ENCODE data around the gene SYNE2. TPM values are rescaled to one million over a fixed set of nuclear protein-coding genes. Genes with fewer than 3 reads are reported as not detected.
A peak's percentile ranks its signal among the peaks of the same experiment; 100 is the strongest.
"Not testable (repeated sequence)": the region's sequence is repeated elsewhere in the genome, so short reads cannot be mapped to it uniquely, and the experiment has no call there.

Gene SYNE2
- total and polyA plus RNA-seq, 4 donors, result 49.1 to 97.9 (median 55.9) TPM

DNA sequence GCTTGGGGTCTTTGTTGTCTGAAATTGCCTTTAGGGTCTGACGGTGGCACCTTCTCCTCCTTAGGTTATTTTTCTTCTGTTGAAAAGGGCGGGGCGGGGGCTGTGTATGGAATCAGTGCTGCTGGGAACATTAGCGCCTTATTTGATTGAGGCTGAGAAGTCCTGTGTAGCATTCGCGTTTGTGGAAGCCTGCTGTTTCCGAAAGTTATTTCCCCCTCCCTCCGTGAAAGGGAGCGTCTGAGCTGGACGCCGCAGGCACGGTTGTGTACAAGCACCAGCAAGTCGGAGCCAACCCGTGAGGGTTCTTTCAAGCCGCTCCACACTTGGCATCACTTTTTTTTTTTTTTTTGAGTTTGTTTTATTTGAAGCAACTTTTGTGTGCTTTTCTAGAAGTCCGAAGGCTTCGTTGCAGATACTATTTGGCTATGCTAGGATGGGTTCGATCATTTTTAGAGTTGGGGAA is 1.1 kb downstream of the SYNE2 start:
- DNase-seq (ENCODE audit: low read depth in 4 of 6, low spot score in 6 of 6), result peak in 5 of 6 donors; percentile 9 to 79 (median 29)
- Histone ChIP-seq H3K9me3 (ENCODE audit: control insufficient read depth, insufficient read depth, low read length) (no peaks in the 10 kb centered on the region), H3K4me3 (ENCODE audit: low read depth, low read length) (peak overlapping the region; percentile 61), H3K27ac (ENCODE audit: low read depth, low read length) (peak overlapping the region; percentile 16), H3K36me3 (ENCODE audit: control insufficient read depth, insufficient read depth, low read length) (no peaks in the 10 kb centered on the region), H3K27me3 (ENCODE audit: control insufficient read depth, insufficient read depth, low read length) (no peaks in the 10 kb centered on the region), H3K4me1 (ENCODE audit: control insufficient read depth, insufficient read depth, low read length) (no peaks in the 10 kb centered on the region)
- WGBS (ENCODE audit: insufficient coverage), result 2% methylated on average over 8 of the region's 18 CpGs

GRCh38 chr14:63854330-63854729 is 1.5 kb downstream of the SYNE2 start:
- H3K4me1 ChIP-seq (ENCODE audit: control insufficient read depth, insufficient read depth, low read length), result no peaks in the 10 kb centered on the region
- H3K9me3 ChIP-seq (ENCODE audit: control insufficient read depth, insufficient read depth, low read length), result no peaks in the 10 kb centered on the region
- 0% methylated on average over 1 of the region's 5 CpGs for WGBS (ENCODE audit: insufficient coverage)
- peak overlapping the region; percentile 61 for H3K4me3 ChIP-seq (ENCODE audit: low read depth, low read length)
- no peaks in the 10 kb centered on the region for H3K36me3 ChIP-seq (ENCODE audit: control insufficient read depth, insufficient read depth, low read length)
- no peak for DNase-seq (ENCODE audit: low read depth in 4 of 6, low spot score in 6 of 6)
- no peak overlapping the region for H3K27ac ChIP-seq (ENCODE audit: low read depth, low read length)
- no peaks in the 10 kb centered on the region for H3K27me3 ChIP-seq (ENCODE audit: control insufficient read depth, insufficient read depth, low read length)

GRCh38 chr14:63855281-63855680 is 2.5 kb downstream of the SYNE2 start:
- no peak overlapping the region for H3K4me3 ChIP-seq (ENCODE audit: low read depth, low read length)
- no peaks in the 10 kb centered on the region for H3K27me3 ChIP-seq (ENCODE audit: control insufficient read depth, insufficient read depth, low read length)
- DNase-seq (ENCODE audit: low read depth in 4 of 6, low spot score in 6 of 6), result no peak
- H3K9me3 ChIP-seq (ENCODE audit: control insufficient read depth, insufficient read depth, low read length), result no peaks in the 10 kb centered on the region
- no peaks in the 10 kb centered on the region for H3K36me3 ChIP-seq (ENCODE audit: control insufficient read depth, insufficient read depth, low read length)
- no peak overlapping the region for H3K27ac ChIP-seq (ENCODE audit: low read depth, low read length)
- H3K4me1 ChIP-seq (ENCODE audit: control insufficient read depth, insufficient read depth, low read length), result no peaks in the 10 kb centered on the region
- WGBS (ENCODE audit: insufficient coverage), result 73% methylated on average over 2 of the region's 4 CpGs

DNA sequence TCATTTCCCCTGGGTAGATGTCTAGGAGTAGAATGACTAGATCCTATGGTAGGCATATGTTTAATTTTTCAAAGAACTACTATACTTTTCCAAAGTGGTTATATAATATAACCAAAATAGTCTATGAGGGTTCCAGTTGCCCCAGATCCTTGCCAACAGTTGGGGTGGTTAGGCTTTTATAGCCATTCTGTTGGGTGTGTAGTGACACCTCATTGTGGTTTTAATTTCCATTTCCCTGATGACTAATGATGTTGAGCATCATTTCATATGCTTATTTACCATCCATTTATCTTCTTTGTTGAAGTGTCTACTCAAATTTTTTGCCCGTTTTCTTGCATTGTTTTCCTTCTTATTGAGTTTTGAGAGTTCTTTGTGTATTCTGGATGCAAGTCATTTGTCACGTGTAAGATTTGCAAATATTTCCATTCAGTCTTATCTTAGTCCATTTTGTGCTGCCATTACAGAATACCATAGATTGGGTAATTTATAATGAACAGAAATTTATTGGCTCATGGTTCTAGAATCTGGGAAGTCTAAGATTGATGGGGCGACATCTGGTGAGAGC is 4.7 kb downstream of the SYNE2 start:
- WGBS (ENCODE audit: insufficient coverage), result no CpG with 5 or more reads among the region's 3 CpGs
- H3K27me3 ChIP-seq (ENCODE audit: control insufficient read depth, insufficient read depth, low read length), result no peaks in the 10 kb centered on the region
- no peak for DNase-seq (ENCODE audit: low read depth in 4 of 6, low spot score in 6 of 6)

DNA sequence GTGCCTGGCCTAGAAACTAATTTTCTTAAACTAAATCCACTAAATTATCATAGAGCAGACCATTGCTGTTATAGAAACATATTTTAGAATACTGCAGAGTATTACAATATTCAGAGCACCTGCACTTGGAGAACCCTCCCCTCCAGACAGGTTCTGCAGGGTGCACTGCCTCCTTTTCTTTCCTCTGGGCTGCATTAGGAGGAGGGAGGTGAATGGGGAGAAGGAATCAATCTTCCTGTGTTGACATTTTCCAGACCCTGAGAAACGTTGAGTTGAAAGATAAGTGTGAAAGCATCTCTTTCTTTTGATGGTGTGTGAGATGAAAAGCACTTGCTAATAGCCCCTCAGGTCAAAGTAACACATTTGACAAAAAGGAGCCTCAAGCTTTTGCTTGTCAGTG is 7.3 kb downstream of the SYNE2 start:
- Histone ChIP-seq H3K4me3 (ENCODE audit: low read depth, low read length) (no peak overlapping the region), H3K36me3 (ENCODE audit: control insufficient read depth, insufficient read depth, low read length) (no peaks in the 10 kb centered on the region), H3K9me3 (ENCODE audit: control insufficient read depth, insufficient read depth, low read length) (no peaks in the 10 kb centered on the region), H3K27ac (ENCODE audit: low read depth, low read length) (no peak overlapping the region), H3K4me1 (ENCODE audit: control insufficient read depth, insufficient read depth, low read length) (no peaks in the 10 kb centered on the region), H3K27me3 (ENCODE audit: control insufficient read depth, insufficient read depth, low read length) (no peaks in the 10 kb centered on the region)
- DNase-seq (ENCODE audit: low read depth in 4 of 6, low spot score in 6 of 6), result no peak
- no CpG with 5 or more reads among the region's 1 CpG for WGBS (ENCODE audit: insufficient coverage)

More for the DNA sequence above, 4.7 kb downstream of the SYNE2 start:
- Histone ChIP-seq H3K36me3 (ENCODE audit: control insufficient read depth, insufficient read depth, low read length) (no peaks in the 10 kb centered on the region), H3K27ac (ENCODE audit: low read depth, low read length) (no peak overlapping the region), H3K4me3 (ENCODE audit: low read depth, low read length) (no peak overlapping the region), H3K9me3 (ENCODE audit: control insufficient read depth, insufficient read depth, low read length) (no peaks in the 10 kb centered on the region), H3K4me1 (ENCODE audit: control insufficient read depth, insufficient read depth, low read length) (no peaks in the 10 kb centered on the region)

- WGBS (ENCODE audit: insufficient coverage), result 100% methylated on average over 2 of the region's 8 CpGs
- H3K9me3 ChIP-seq (ENCODE audit: control insufficient read depth, insufficient read depth, low read length), result no peaks in the 10 kb centered on the region
- H3K36me3 ChIP-seq (ENCODE audit: control insufficient read depth, insufficient read depth, low read length), result no peaks in the 10 kb centered on the region
- no peak overlapping the region for H3K4me3 ChIP-seq (ENCODE audit: low read depth, low read length)
- H3K4me1 ChIP-seq (ENCODE audit: control insufficient read depth, insufficient read depth, low read length), result no peaks in the 10 kb centered on the region
- no peak for DNase-seq (ENCODE audit: low read depth in 4 of 6, low spot score in 6 of 6)
- no peaks in the 10 kb centered on the region for H3K27me3 ChIP-seq (ENCODE audit: control insufficient read depth, insufficient read depth, low read length)
- no peak overlapping the region for H3K27ac ChIP-seq (ENCODE audit: low read depth, low read length)
Observed at GRCh38 chr14:63862163-63862562, 9.4 kb downstream of the SYNE2 start.

GRCh38 chr14:63863004-63863403 is 10.2 kb downstream of the SYNE2 start:
- H3K4me1 ChIP-seq (ENCODE audit: control insufficient read depth, insufficient read depth, low read length), result no peaks in the 10 kb centered on the region
- no peaks in the 10 kb centered on the region for H3K27me3 ChIP-seq (ENCODE audit: control insufficient read depth, insufficient read depth, low read length)
- no peak for DNase-seq (ENCODE audit: low read depth in 4 of 6, low spot score in 6 of 6)
- no CpG with 5 or more reads among the region's 6 CpGs for WGBS (ENCODE audit: insufficient coverage)
- no peaks in the 10 kb centered on the region for H3K36me3 ChIP-seq (ENCODE audit: control insufficient read depth, insufficient read depth, low read length)
- no peaks in the 10 kb centered on the region for H3K9me3 ChIP-seq (ENCODE audit: control insufficient read depth, insufficient read depth, low read length)
- no peak overlapping the region for H3K27ac ChIP-seq (ENCODE audit: low read depth, low read length)
- no peak overlapping the region for H3K4me3 ChIP-seq (ENCODE audit: low read depth, low read length)

GRCh38 chr14:63864775-63865174 is 12.0 kb downstream of the SYNE2 start:
- not testable (repeated sequence) for H3K9me3 ChIP-seq (ENCODE audit: control insufficient read depth, insufficient read depth, low read length); H3K36me3 ChIP-seq (ENCODE audit: control insufficient read depth, insufficient read depth, low read length); H3K27ac ChIP-seq (ENCODE audit: low read depth, low read length); H3K27me3 ChIP-seq (ENCODE audit: control insufficient read depth, insufficient read depth, low read length); H3K4me1 ChIP-seq (ENCODE audit: control insufficient read depth, insufficient read depth, low read length); H3K4me3 ChIP-seq (ENCODE audit: low read depth, low read length); DNase-seq (ENCODE audit: low read depth in 4 of 6, low spot score in 6 of 6)
- WGBS (ENCODE audit: insufficient coverage), result no CpG with 5 or more reads among the region's 2 CpGs

DNA sequence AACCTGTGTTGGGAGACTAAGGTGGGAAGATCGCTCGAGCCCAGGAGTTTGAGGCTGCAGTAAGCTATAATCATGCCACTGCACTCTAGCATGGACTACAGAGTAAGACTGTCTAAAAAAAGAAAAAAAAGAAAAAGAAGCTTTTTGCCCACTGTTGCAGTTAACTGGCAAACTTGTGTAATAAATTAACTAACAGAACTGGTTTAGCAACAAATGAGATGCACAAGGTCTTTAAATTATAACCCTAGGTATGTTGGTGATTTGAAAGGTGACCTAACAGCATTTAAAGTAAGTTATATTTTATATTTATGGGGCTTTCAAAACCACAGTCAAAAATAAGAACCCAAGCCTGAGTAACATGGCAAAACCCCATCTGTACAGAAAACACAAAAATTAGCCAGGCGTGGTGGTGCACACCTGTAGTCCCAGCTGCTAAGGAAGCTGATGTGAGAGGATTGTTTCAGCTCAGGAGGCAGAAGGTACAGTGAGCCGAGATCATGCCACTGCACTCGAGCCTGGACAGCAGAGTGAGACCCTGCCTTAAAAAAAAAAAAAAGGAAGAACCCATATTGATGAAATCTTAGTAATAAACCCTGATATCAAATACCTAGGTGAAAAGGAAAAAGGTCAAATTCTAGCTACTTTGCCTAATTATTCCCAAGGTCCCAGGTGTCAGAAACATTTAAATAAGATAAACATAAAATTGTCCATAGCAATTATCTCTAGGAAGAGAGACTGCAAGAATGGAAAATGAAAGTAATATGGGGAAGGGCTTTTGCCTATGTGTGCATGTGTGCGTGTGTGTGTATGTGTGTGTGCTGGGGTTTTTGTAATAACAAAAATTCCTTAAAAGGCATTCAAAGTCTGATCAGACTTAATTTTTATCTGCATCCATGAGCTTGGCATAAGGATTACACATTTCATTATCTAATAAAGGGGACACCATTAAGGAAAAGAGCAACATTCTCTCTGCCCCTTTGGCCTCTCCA is 15.4 kb downstream of the SYNE2 start:
- no peak for DNase-seq (ENCODE audit: low read depth in 4 of 6, low spot score in 6 of 6)
- Histone ChIP-seq H3K9me3 (ENCODE audit: control insufficient read depth, insufficient read depth, low read length) (no peaks in the 10 kb centered on the region), H3K4me3 (ENCODE audit: low read depth, low read length) (no peak overlapping the region), H3K36me3 (ENCODE audit: control insufficient read depth, insufficient read depth, low read length) (no peaks in the 10 kb centered on the region), H3K27me3 (ENCODE audit: control insufficient read depth, insufficient read depth, low read length) (no peaks in the 10 kb centered on the region), H3K27ac (ENCODE audit: low read depth, low read length) (no peak overlapping the region), H3K4me1 (ENCODE audit: control insufficient read depth, insufficient read depth, low read length) (no peaks in the 10 kb centered on the region)
- WGBS (ENCODE audit: insufficient coverage), result no CpG with 5 or more reads among the region's 6 CpGs

All from spinal cord (tissue), 10 donors.